Heart left ventricle (tissue), 16 donors: ENCODE data around the gene SLC25A52. TPM values are rescaled to one million over a fixed set of nuclear protein-coding genes. Genes with fewer than 3 reads are reported as not detected.

Experiments used
- ATAC-seq, 4 donors: fragments of 200-7000 bp; cut with Tn5 transposase; one replicate each; pipeline ENCODE4 v1.9.1; 2020 to 2022; ENCODE audit warnings: moderate library complexity in 4 of 4, mild to moderate bottlenecking in 3 of 4, moderate number of reproducible peaks in 1 of 4
- DNase-seq, 5 donors: peaks; one replicate each; pipeline ENCODE4 v3.0.0-alpha.2; 2020
- H3K27ac ChIP-seq, 12 donors: fragments of 200-600 bp; sonication (generic) in 4 of 12; one replicate each; pipeline versions ENCODE4 v1.5.0 to v1.8.0; 2016 to 2022; ENCODE audit warnings: mild to moderate bottlenecking in 2 of 12
- H3K27me3 ChIP-seq, 9 donors: fragments of 200-600 bp; sonication (generic) in 2 of 9; one replicate each; pipeline versions ENCODE4 v1.5.1 to v1.8.0; 2016 to 2022; ENCODE audit warnings: mild to moderate bottlenecking in 3 of 9
- H3K36me3 ChIP-seq, 9 donors: fragments of 200-600 bp; sonication (generic) in 2 of 9; one replicate each; pipeline versions ENCODE4 v1.5.0 to v1.8.0; 2018 to 2022; ENCODE audit warnings: mild to moderate bottlenecking in 2 of 9
- H3K4me1 ChIP-seq, 12 donors: fragments of 200-600 bp; sonication (generic) in 4 of 12; one replicate each; pipeline versions ENCODE4 v1.5.0 to v1.8.0; 2016 to 2022; ENCODE audit warnings: mild to moderate bottlenecking in 3 of 12
- H3K4me3 ChIP-seq, 12 donors: fragments of 200-600 bp; sonication (generic) in 4 of 12; one replicate each; pipeline versions ENCODE4 v1.5.0 to v1.8.0; 2017 to 2022; ENCODE audit warnings: mild to moderate bottlenecking in 9 of 12, moderate library complexity in 4 of 12
- H3K9me3 ChIP-seq, 12 donors: fragments of 200-600 bp; sonication (generic) in 4 of 12; one replicate each; pipeline versions ENCODE4 v1.5.0 to v1.8.0; 2016 to 2022; ENCODE audit warnings: mild to moderate bottlenecking in 1 of 12
- POLR2A ChIP-seq, 2 donors: fragments of 450-650 bp; IDR thresholded peaks; one replicate each; pipeline ENCODE4 v1.6.1; 2017; ENCODE audit warnings: antibody characterized with exemption in 2 of 2, mild to moderate bottlenecking in 2 of 2, moderate library complexity in 2 of 2
- WGBS, 4 donors: extraction: QIAGEN DNeasy Blood & Tissue Kit in 2 of 4; methylation state at CpG; one replicate each; pipeline versions ENCODE4 v1.1.5 to v1.1.7; 2013 to 2018; 5-methylcytosine and 5-hydroxymethylcytosine counted together
- intact Hi-C, 10 donors: fragments of 100-400 bp; cut with DNase I; formaldehyde crosslinking; loops; one replicate each; pipeline versions ENCODE4 v1.11.1 to v1.14.2; 2022
- polyA plus RNA-seq, 2 donors: library from polyadenylated mRNA; stranded (reverse); fragments of 200-250 nt; gene quantifications; one replicate each; pipeline ENCODE4 v1.2.3, GENCODE V29; 2013
- total RNA-seq, 9 donors: library from RNA; depleted of rRNA in 2 of 9; stranded (reverse); fragments of >200 nt in 2 of 9; fragmentation: NEBNext Ultra II Directional in 3 of 9; extraction: Animal tissue kit (Norgen Biotek cat#: 25700) in 3 of 9; gene quantifications; one replicate each; pipeline versions ENCODE4 v1.1.0 to v1.2.4, GENCODE V29; 2016 to 2023
- TF ChIP-seq, protein P1 (sequence below), 12 donors: fragments of 200-600 bp; sonication (generic) in 4 of 12; IDR thresholded peaks; one replicate each; pipeline versions ENCODE4 v1.5.0 to v1.8.0; 2018 to 2022; ENCODE audit warnings: antibody characterized with exemption in 12 of 12, mild to moderate bottlenecking in 5 of 12
- donor health status: ischemic (EF 13 %, LVEDD 7.1; RV severe dilation, severe dysfunction).
- donor health status: healthy with polysubstance abuse.
- donor health status: DM: no; HTN: yes; CAD: no.
- donor health status: DM: no; HTN: no; CAD: no.
- donor health status: ischemic (EF 25% LVEDD 6.9; RV normal size, moderate dysfunction).
- donor health status: ischemic (EF 25% LVEDD 5.7; RV mildly dilated, moderate dysfunction).
- donor health status: healthy.
- donor health status: DM: yes; HTN: yes; CAD: no.
- donor health status: ischemic (EF 35%, LVEDD 5.7; RV mildly dilated, moderate dysfunction).
- donor health status: nonischemic (EF 11% LVEDD 7.7; RV severe dilation, severe dysfunction).
- donor health status: DM: yes; HTN: yes; CAD: no.
- donor health status: PGD.
- donor health status: ischemic (EF 29% LVEDD 5.4; RV normal size, mild dysfunction).
- donor health status: nonischemic (EF 23%, LVEDD 6.1; RV moderate dilation, normal function).

SLC25A52 gene
- total and polyA plus RNA-seq, 11 donors, result not detected

DNA sequence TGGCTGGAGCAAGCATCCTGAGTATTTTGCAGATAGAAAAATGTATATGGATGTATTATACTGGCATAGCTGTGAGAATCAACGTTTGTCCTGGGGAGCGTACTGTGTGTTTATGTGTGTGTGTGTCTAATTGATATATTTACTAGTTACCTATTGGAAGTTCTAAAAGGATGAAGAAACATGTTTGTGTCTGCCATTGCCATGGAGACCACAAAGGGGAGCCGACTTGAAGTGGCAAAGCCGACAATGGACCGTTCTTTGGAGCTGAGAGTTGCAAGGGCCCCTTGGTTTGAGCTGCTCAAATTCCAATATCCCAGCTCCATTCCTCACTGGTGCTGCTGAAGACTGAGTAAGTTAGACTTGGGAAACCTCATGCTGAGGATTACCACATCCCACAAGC, 14.3 kb upstream of the SLC25A52 start:
- Histone ChIP-seq H3K27me3 (no peaks in the 10 kb centered on the region), H3K4me3 (no peak overlapping the region), H3K9me3 (peaks cover 0 to 29% (median 18%) of the 10 kb centered on the region in 12 donors), H3K4me1 (no peaks in the 10 kb centered on the region), H3K36me3 (no peaks in the 10 kb centered on the region), H3K27ac (no peak overlapping the region)
- ATAC-seq (no peak), DNase-seq (no peak)
- intact Hi-C loops, result no loop called here
- TF ChIP-seq, protein P1, sequence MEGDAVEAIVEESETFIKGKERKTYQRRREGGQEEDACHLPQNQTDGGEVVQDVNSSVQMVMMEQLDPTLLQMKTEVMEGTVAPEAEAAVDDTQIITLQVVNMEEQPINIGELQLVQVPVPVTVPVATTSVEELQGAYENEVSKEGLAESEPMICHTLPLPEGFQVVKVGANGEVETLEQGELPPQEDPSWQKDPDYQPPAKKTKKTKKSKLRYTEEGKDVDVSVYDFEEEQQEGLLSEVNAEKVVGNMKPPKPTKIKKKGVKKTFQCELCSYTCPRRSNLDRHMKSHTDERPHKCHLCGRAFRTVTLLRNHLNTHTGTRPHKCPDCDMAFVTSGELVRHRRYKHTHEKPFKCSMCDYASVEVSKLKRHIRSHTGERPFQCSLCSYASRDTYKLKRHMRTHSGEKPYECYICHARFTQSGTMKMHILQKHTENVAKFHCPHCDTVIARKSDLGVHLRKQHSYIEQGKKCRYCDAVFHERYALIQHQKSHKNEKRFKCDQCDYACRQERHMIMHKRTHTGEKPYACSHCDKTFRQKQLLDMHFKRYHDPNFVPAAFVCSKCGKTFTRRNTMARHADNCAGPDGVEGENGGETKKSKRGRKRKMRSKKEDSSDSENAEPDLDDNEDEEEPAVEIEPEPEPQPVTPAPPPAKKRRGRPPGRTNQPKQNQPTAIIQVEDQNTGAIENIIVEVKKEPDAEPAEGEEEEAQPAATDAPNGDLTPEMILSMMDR (IDR thresholded peaks at IDR 0.05), result no peak
- no peak for TF ChIP-seq POLR2A (IDR thresholded peaks at IDR 0.05)
- 84 to 89% (median 86%) methylated on average over 5 of the region's 5 CpGs for WGBS, 4 donors

DNA sequence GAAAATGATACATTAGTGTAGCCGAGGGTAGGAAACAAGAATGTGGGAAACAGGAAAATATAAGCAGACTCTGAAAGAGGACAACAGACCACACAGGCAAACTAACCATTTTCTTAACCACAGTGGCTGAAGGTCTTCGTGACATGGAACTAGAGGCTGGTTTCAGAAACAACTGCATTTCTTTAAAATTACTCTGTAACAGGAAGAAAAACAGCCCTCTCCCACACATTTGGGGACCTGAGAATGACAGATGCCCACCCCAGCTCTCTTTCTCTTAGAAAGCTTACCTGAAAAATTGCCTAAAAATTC, 13.8 kb upstream of the SLC25A52 start:
- no peak for DNase-seq
- no peak overlapping the region for H3K27ac ChIP-seq
- no peaks in the 10 kb centered on the region for H3K27me3 ChIP-seq
- no peaks in the 10 kb centered on the region for H3K36me3 ChIP-seq
- ATAC-seq, result no peak
- no peaks in the 10 kb centered on the region for H3K4me1 ChIP-seq
- H3K4me3 ChIP-seq, result no peak overlapping the region
- TF ChIP-seq, protein P1 (IDR thresholded peaks at IDR 0.05), result no peak
- no peak for TF ChIP-seq POLR2A (IDR thresholded peaks at IDR 0.05)
- intact Hi-C loops, result no loop called here
- whole genome bisulfite sequencing, 4 donors, result 71 to 77% (median 74%) methylated on average over 2 of the region's 2 CpGs
- peaks cover 0 to 23% (median 16%) of the 10 kb centered on the region in 12 donors for H3K9me3 ChIP-seq

DNA sequence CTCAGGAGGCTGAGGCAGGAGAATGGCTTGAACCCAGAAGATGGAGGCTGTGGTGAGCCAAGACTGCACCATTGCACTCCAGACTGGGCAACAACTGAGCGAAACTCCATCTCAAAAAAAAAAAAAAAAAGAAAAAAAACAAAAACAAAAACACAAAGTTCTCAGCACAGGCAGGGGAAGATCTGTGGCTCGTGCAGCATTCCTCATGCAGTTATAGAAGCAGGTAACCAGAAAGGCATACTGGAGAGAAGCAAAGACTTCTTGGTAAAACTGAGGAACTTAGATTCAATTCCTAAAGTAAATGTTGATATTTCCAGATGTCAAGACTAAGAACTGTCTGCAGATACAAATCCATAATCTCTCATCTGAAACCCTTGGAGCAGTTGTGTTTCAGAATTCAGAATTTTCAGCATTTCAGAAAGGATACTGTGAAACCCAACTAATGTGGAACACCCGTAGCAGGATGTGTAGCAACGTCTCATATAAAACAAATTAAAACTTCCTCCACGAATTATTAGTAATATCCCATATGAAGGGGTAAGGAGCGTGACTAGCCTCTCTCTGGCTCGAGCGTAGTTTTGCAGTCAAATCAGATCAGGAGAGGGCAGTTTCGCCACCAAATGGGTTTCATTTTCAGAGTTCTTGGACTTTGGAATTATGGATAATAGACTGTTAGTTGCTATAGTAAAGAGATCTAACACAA, 13.2 kb upstream of the SLC25A52 start:
- WGBS, 4 donors, result 83 to 88% (median 84%) methylated on average over 9 of the region's 9 CpGs
- no peak overlapping the region for H3K4me3 ChIP-seq
- H3K27ac ChIP-seq, result no peak overlapping the region
- no peak for ATAC-seq
- H3K9me3 ChIP-seq, result peaks cover 0 to 18% (median 11%) of the 10 kb centered on the region in 12 donors
- intact Hi-C loops, result no loop called here
- no peaks in the 10 kb centered on the region for H3K27me3 ChIP-seq
- no peak for DNase-seq
- H3K4me1 ChIP-seq, result no peaks in the 10 kb centered on the region
- H3K36me3 ChIP-seq, result no peaks in the 10 kb centered on the region
- no peak for TF ChIP-seq POLR2A (IDR thresholded peaks at IDR 0.05)
- TF ChIP-seq, protein P1 (IDR thresholded peaks at IDR 0.05), result no peak

DNA sequence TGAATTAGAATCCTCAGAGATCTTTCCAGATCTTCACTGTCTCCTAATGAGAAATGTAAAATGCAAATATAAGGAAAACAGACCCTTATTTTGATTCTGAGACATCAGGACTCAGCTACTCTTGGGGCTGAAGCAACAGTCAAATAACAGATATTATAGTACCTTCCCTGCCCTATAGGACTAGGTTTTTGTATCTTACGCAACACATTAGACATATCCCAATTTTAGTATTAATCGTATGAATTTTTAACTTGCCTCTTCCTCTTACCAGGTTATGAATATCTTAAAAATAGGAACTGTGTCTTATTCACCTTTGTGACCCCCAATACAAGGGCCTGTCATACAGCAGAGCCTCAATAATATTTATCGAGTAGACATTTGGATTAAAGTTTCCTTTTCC, 12.0 kb upstream of the SLC25A52 start:
- no peak for TF ChIP-seq POLR2A (IDR thresholded peaks at IDR 0.05)
- TF ChIP-seq, protein P1 (IDR thresholded peaks at IDR 0.05), result no peak
- Histone ChIP-seq H3K9me3 (peaks cover 0 to 6% (median under 1%) of the 10 kb centered on the region in 12 donors), H3K27ac (no peak overlapping the region), H3K27me3 (no peaks in the 10 kb centered on the region), H3K36me3 (no peaks in the 10 kb centered on the region), H3K4me1 (no peaks in the 10 kb centered on the region), H3K4me3 (no peak overlapping the region)
- 96 to 97% (median 96%) methylated on average over 3 of the region's 3 CpGs for WGBS, 4 donors
- intact Hi-C loops, result no loop called here
- ATAC-seq (no peak), DNase-seq (no peak)
